Middle frontal gyrus (tissue), 1 donor: ENCODE results near the gene STUB1.

ENCODE experiments used
- DNase-seq: peaks from one replicate; pipeline ENCODE4 v3.0.0-alpha.2; 2015; ENCODE audit warnings: low spot score; ENCODE audit errors: extremely low spot score

The STUB1 gene

GRCh38 chr16:666572-666971, 13.6 kb upstream of the STUB1 start:
- no peak for DNase-seq

GRCh38 chr16:667113-667779, 13.0 kb upstream of the STUB1 start:
- no peak for DNase-seq

DNA sequence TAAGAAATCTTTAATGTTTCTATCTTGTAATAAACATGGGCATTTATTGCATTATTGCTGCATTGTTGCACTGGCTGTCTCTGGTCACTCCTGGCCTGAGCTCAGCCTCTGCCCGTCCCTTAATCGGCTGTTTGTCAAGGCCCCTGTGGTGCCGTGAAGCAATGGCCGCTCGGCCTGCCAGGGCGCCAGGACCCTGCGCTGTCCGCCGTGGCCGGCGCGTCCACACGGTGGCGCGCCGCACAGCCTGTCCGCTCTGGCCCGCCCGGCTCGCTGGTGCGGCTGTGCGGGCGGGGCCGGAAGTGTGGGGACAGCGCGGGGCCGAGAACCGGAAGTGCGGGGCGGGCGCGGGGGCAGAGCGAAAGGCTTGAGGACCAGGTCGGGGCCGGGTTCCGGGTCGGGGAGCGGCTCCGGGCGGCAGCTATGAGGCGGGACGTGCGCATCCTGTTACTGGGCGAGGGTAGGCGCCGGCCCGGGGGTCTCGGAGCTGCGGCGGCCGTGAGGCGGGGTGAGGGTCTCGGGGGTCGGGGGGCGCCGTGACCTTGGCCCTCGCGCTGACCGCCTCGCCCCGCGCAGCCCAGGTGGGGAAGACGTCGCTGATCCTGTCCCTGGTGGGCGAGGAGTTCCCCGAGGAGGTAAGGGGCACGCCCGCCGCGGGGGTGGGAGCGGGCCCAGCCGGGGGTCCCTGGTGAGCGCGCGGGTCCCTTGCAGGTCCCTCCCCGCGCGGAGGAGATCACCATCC, 12.3 kb upstream of the STUB1 start, which contains the start of gene RHOT2:
Gene RHOT2 (plus strand): TSS at position 353 of the 739 bp plus-strand sequence. CDS start 68 bp downstream, at position 421.
- DNase-seq = peak; percentile 90

GRCh38 chr16:668519-669171, 11.6 kb upstream of the STUB1 start:
- DNase-seq = no peak

DNA sequence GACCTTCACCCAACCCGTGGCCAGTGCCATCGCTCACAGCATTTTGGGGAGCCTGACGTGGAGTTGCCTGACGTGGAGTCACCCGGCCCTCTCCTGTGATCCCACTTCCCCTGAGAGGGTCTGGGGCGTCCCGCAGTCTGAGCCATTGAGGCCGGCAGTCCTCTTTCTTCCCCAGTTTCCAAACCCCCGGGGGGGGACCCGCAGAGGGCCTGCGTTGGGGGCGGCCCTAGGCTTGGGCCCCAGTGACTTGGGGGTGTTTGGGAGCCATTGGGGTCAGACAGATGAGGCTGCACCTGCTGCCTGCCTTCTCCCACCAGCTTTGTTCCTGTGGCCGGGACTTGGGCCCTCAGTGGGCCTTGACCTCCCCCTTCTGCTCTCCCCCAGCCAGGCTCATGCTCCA, 10.5 kb upstream of the STUB1 start:
- DNase-seq = no peak

GRCh38 chr16:670485-671352, 9.5 kb upstream of the STUB1 start:
- DNase-seq = no peak

DNA sequence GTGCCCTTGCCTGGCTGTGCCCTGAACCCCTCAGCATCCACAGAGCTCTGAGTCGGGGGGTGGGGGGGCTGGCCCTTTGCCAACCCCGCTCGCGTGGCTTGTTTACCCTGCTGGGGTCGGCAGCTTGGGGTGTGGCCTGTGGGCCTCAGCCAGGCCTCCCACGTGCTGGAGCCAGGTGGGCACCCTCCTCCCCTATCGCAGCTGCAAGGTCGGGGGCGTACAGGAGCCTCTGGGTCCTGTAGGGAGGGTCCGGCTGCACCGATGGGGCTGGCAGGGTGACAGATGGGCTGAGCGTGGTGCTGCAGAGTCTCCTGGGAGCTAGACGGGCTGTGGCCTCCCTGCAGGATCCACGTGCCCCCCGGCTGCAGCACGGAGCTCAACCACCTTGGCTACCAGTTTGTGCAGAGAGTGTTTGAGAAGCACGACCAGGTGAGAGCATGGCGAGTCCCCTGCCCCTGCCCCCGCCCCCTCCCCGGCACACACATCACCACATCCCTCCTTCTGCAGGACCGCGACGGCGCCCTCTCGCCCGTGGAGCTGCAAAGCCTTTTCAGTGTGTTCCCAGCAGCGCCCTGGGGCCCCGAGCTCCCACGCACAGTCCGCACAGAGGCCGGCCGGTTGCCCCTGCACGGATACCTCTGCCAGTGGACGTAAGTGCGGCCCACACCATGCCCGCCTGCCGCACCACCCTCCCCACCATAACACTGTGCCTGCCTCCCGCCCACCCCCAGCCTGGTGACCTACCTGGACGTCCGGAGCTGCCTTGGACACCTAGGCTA, 8.7 kb upstream of the STUB1 start:
- no peak for DNase-seq

- no peak for DNase-seq
Observed at GRCh38 chr16:672371-672770, 7.8 kb upstream of the STUB1 start.

- no peak for DNase-seq
Observed at GRCh38 chr16:672851-673250, 7.4 kb upstream of the STUB1 start.

GRCh38 chr16:673399-673991, 6.7 kb upstream of the STUB1 start:
- no peak for DNase-seq

- no peak for DNase-seq
Observed at GRCh38 chr16:674214-674881, 5.9 kb upstream of the STUB1 start.

- peak; percentile 44 for DNase-seq
Observed at GRCh38 chr16:674968-675883, 5.0 kb upstream of the STUB1 start, which contains the start of gene RHBDL1. Gene RHBDL1 (plus strand): TSS chr16:675671. CDS start chr16:675791, 120 bp downstream.

GRCh38 chr16:675884-676564, 4.2 kb upstream of the STUB1 start:
- DNase-seq = no peak

- no peak for DNase-seq
Observed at GRCh38 chr16:676565-676902, 3.7 kb upstream of the STUB1 start.

DNA sequence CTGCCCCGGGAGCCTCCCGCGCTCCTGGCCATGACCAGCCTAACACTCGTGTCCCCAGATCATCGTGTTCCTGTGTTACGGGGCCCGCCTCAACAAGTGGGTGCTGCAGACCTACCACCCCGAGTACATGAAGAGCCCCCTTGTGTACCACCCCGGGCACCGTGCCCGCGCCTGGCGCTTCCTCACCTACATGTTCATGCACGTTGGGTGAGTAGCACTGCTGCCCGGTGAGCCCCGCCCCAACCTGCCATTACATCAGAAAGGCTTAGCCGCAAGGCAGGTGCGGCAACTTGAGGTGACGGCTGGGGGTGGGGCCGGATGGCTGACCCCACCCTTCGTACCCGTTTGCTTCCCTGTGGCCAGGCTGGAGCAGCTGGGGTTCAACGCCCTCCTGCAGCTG, 3.3 kb upstream of the STUB1 start:
- no peak for DNase-seq

GRCh38 chr16:677316-678190, 2.7 kb upstream of the STUB1 start:
- DNase-seq = no peak

DNA sequence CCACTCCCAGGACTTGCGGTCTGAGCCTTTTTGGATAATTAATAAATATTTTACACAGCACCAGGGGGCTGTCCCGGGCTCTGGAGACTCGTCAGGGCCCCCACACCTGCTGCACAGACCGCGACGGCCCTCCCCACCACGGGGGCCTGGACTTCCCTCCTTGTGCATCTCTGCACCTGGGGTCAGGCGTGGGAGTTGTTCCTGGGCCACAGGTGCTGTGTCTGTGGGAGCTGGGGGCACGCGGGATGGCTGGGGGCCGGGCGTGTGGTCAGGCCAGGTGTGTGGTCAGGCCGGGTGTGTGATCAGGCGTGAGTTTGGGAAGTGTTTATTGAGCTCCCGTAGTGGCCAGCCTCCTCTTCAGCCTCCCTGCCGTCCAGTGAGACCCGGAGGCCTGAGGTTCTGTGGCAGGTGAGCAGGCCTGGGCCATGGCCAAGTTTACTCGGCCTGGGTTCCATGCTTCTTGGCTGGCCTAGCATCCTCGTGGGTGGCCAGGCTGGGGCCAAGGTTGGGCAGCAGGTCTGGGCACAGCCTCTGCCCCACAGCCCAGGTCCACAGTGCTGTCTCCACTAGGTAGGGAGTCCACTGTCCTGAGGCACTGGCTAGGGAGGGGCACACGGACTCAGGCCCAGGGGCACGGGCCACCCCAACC, 1.9 kb upstream of the STUB1 start:
- no peak for DNase-seq
